ENCODE results near the gene TOM1L2.

DNA sequence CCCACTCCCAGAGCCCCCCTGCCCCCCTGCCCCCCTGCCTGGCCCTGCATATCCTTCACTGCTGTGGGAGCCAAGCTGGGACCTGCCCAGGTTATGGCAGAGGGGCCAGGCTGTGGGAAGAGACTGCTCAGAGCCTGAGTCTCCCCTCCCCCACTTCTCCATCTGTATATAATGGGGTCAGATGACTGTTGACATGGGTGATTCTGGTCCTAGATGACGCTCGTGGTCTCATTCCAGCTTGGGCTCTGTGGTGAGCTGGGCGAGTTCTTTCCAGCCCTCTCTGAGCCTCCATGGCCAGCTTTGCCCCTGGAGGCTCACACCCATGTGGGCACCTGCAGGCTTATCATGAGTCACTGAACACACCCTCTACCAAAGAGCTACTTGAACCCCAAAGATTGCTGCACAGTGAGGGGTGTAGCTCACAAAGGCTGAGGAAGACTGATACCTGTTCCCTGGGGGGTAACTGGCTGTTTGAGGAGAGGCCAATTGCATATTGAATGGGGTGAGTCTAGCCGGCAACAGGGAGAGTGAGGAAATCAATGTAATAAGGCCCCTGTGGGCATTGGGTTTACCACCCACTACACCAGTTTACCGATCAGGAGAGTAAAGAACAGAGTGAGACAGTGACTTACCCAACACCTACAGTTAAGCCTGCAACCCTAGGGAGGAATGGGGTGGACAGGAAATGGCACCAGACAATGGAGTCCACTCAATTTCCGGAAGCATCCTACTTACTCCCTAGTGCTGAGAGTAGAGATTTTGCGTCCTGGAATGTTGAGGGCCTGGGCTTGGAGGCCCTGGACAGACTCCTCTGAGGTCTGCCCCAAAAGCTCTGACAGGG lies 131.2 kb downstream of the TOM1L2 start:
- TF ChIP-seq EZH2 (IDR thresholded peaks at IDR 0.05; ENCODE audit: insufficient read depth, poor library complexity, severe bottlenecking) (no peak), EZH2phosphoT487 (IDR thresholded peaks at IDR 0.05; ENCODE audit: insufficient read depth, low read depth) (no peak)
